NT2/D1 (cell line): ENCODE data around the gene KLF11.

Source experiments
- DNase-seq: peaks from one replicate; pipeline ENCODE4 v3.0.0-alpha.2; 2011; ENCODE audit warnings: low read depth, low spot score
- H3K27me3 ChIP-seq: 2 replicates; pipeline ENCODE4 v1.6.0; 2011; ENCODE audit warnings: mild to moderate bottlenecking; ENCODE audit not compliant: insufficient read length, insufficient read depth
- H3K36me3 ChIP-seq: 2 replicates; pipeline ENCODE4 v1.6.1; 2011; ENCODE audit warnings: mild to moderate bottlenecking, low read length, mixed read lengths; ENCODE audit not compliant: insufficient read depth, insufficient read length
- H3K4me1 ChIP-seq: 2 replicates; pipeline ENCODE4 v1.5.1; 2011; ENCODE audit not compliant: insufficient read depth, insufficient read length
- H3K4me3 ChIP-seq: 2 replicates; pipeline ENCODE4 v1.5.1; 2011; ENCODE audit warnings: low read depth; ENCODE audit not compliant: insufficient read length
- H3K9ac ChIP-seq: 2 replicates; pipeline ENCODE4 v1.6.0; 2011; ENCODE audit warnings: low read depth; ENCODE audit not compliant: insufficient read length
- H3K9me3 ChIP-seq: 2 replicates; pipeline ENCODE4 v1.5.1; 2011; ENCODE audit warnings: mild to moderate bottlenecking, low read length; ENCODE audit not compliant: insufficient read depth
- SUZ12 ChIP-seq: IDR thresholded peaks from 2 replicates; pipeline ENCODE4 v1.6.1; 2011; ENCODE audit not compliant: insufficient read length, insufficient read depth; ENCODE audit errors: extremely low read depth
- YY1 ChIP-seq: IDR thresholded peaks from 2 replicates; pipeline ENCODE4 v1.6.1; 2011; ENCODE audit not compliant: insufficient read length, insufficient read depth
- ZNF274 ChIP-seq: IDR thresholded peaks from 2 replicates; pipeline ENCODE4 v1.6.1; 2011; ENCODE audit warnings: mild to moderate bottlenecking, low read depth, low read length

Gene KLF11

GRCh38 chr2:10043256-10043905, at the start of gene KLF11:
TSS of gene KLF11 (plus strand) at chr2:10043550. CDS start at chr2:10043717, 167 bp downstream.
- Histone ChIP-seq H3K4me1 (peaks cover 7% of the 10 kb centered on the region), H3K9ac (peak within 1 kb of the TSS; percentile 72)

GRCh38 chr2:9994462-9994861, 48.9 kb upstream of the KLF11 start:
- H3K27me3 ChIP-seq, result no peaks in the 10 kb centered on the region
- DNase-seq, result no peak
- H3K9me3 ChIP-seq, result no peaks in the 10 kb centered on the region
- no peaks in the 10 kb centered on the region for H3K4me1 ChIP-seq
- H3K36me3 ChIP-seq, result no peaks in the 10 kb centered on the region
- H3K4me3 ChIP-seq, result no peak overlapping the region
- TF ChIP-seq ZNF274 (no peak), YY1 (no peak), SUZ12 (no peak)
- H3K9ac ChIP-seq, result no peak overlapping the region

More at GRCh38 chr2:10043256-10043905, at the start of gene KLF11:
- H3K9me3 ChIP-seq, result no peaks in the 10 kb centered on the region; the same call in 1 of the 2 replicates
- peaks cover 15% of the 10 kb centered on the region for H3K36me3 ChIP-seq
- DNase-seq, result peak; percentile 81
- no peaks in the 10 kb centered on the region for H3K27me3 ChIP-seq
- peak within 1 kb of the TSS; percentile 43 for H3K4me3 ChIP-seq
- no peak for TF ChIP-seq SUZ12
- no peak for TF ChIP-seq ZNF274
- no peak for TF ChIP-seq YY1

DNA sequence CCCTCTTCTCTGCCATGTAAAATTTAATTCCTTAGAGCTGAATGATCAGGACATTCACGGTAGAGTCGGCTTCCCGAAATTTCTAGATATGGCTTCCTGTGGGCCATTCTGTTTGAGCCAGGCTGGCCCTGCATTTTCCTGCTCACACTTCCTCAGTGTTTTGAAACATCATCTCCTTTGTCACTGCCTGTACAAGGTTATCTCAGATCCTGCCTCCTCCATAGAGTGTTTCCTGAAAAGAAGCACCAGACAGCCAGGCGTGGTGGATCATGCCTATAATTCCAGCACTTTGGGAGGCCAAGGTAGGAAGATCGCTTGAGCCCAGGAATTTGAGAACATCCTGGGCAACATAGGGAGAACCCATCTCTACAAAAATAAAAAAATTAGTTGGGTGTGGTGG, 48.3 kb upstream of the KLF11 start:
- no peak for TF ChIP-seq YY1
- no peak for TF ChIP-seq ZNF274
- no peak for TF ChIP-seq SUZ12
- Histone ChIP-seq H3K9ac (no peak overlapping the region), H3K36me3 (no peaks in the 10 kb centered on the region), H3K4me1 (no peaks in the 10 kb centered on the region), H3K27me3 (no peaks in the 10 kb centered on the region), H3K9me3 (no peaks in the 10 kb centered on the region), H3K4me3 (no peak overlapping the region)
- no peak for DNase-seq

GRCh38 chr2:9996321-9996720, 47.0 kb upstream of the KLF11 start:
- no peaks in the 10 kb centered on the region for H3K36me3 ChIP-seq

DNA sequence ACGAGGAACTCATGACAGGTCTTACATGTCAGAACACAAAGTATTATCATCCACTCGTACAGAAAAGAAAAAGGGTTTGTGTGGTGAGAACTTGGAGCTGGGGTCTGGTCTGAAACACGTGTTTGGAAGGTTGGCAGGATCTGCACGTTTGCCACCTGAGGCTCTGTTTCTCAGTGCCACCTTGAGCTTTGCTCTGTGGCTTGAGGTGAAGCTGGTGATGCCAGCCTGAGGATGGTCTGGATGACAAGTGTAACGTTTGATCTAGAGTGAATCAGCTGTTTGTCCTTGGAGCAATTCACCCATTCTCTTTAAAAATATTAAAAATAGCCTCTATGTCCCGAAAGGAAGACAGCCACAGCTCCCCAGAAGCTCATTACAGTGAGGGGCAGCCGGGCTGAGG, 45.4 kb upstream of the KLF11 start:
- Histone ChIP-seq H3K9ac (no peak overlapping the region), H3K36me3 (no peaks in the 10 kb centered on the region), H3K27me3 (no peaks in the 10 kb centered on the region), H3K9me3 (no peaks in the 10 kb centered on the region), H3K4me3 (no peak overlapping the region), H3K4me1 (no peaks in the 10 kb centered on the region)
- no peak for DNase-seq
- TF ChIP-seq YY1 (no peak), SUZ12 (no peak), ZNF274 (no peak)

More at GRCh38 chr2:9996321-9996720, 47.0 kb upstream of the KLF11 start:
- no peak overlapping the region for H3K9ac ChIP-seq
- H3K4me1 ChIP-seq, result no peaks in the 10 kb centered on the region
- no peaks in the 10 kb centered on the region for H3K27me3 ChIP-seq
- no peak for TF ChIP-seq ZNF274
- TF ChIP-seq SUZ12, result no peak
- TF ChIP-seq YY1, result no peak
- no peak overlapping the region for H3K4me3 ChIP-seq
- H3K9me3 ChIP-seq, result no peaks in the 10 kb centered on the region
- no peak for DNase-seq

DNA sequence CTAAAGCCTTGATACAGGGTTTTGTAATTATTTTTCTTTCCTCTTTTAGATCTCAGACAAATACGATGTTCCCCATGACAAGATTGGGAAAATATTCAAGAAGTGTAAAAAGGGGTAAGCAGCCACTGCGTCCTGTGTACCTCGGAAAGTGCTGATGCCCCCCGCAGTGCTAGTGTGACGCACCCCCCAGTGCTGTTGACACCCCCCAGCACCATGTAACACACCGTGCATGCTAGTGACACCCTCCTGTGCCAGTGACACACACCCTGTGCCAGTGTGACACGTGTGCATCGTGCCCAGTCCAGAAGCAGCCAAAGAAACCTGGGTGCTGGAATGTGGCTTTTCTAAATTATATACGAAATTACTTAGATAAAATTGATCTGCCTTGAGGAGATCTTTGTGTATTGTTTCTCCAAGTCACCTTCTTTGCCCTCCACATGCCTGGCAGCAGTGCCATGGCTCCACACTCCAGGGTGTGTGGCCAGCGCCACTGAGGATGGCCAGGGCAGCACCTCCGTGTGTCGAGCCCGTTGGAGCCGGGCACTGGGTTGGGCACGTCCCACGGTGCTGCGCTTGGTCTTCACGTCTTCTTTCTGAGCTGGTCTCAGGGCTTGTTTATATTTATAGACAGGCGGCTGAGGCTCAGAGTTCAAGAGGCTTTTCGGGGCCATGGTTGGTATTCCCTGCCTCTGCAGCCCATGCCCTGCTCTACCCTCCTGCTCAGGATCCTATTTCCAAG, 44.3 kb upstream of the KLF11 start:
- Histone ChIP-seq H3K4me3 (no peak overlapping the region), H3K9me3 (no peaks in the 10 kb centered on the region), H3K36me3 (no peaks in the 10 kb centered on the region), H3K9ac (no peak overlapping the region), H3K4me1 (no peaks in the 10 kb centered on the region), H3K27me3 (no peaks in the 10 kb centered on the region)
- TF ChIP-seq SUZ12 (no peak), ZNF274 (no peak), YY1 (no peak)
- DNase-seq, result no peak

GRCh38 chr2:9999693-10000092, 43.7 kb upstream of the KLF11 start:
- TF ChIP-seq ZNF274 (no peak), SUZ12 (no peak), YY1 (no peak)
- no peak for DNase-seq
- Histone ChIP-seq H3K4me1 (no peaks in the 10 kb centered on the region), H3K36me3 (no peaks in the 10 kb centered on the region), H3K27me3 (no peaks in the 10 kb centered on the region), H3K9ac (no peak overlapping the region), H3K9me3 (no peaks in the 10 kb centered on the region), H3K4me3 (no peak overlapping the region)
